AG09309 (cell line): ENCODE data around the gene MRPL12.

ENCODE experiments used
- DNase-seq: peaks from one replicate; pipeline ENCODE4 v3.0.0-alpha.2; 2010; ENCODE audit warnings: low read depth
- H3K4me3 ChIP-seq: 2 replicates; pipeline ENCODE4 v1.5.1; 2011; ENCODE audit warnings: mild to moderate bottlenecking, low read depth, low read length, moderate library complexity; ENCODE audit not compliant: control insufficient read depth
- CTCF ChIP-seq: IDR thresholded peaks from 2 replicates; pipeline ENCODE4 v1.5.1; 2011; ENCODE audit warnings: mild to moderate bottlenecking, low read depth, low read length, inconsistent platforms; ENCODE audit not compliant: insufficient read depth, control insufficient read depth; ENCODE audit errors: missing control alignments

The MRPL12 gene

GRCh38 chr17:81715872-81716673 is 12.9 kb downstream of the MRPL12 start:
- TF ChIP-seq CTCF = no peak
- no peak for DNase-seq
- no peak overlapping the region for H3K4me3 ChIP-seq

GRCh38 chr17:81716674-81716996 is 13.5 kb downstream of the MRPL12 start:
- no peak for DNase-seq
- TF ChIP-seq CTCF = no peak
- H3K4me3 ChIP-seq = no peak overlapping the region

- no peak for TF ChIP-seq CTCF
- no peak for DNase-seq
- no peak overlapping the region for H3K4me3 ChIP-seq
These were observed 14.0 kb downstream of the MRPL12 start for GRCh38 chr17:81717049-81717765.

GRCh38 chr17:81717766-81718089 is 14.6 kb downstream of the MRPL12 start:
- no peak for DNase-seq
- no peak overlapping the region for H3K4me3 ChIP-seq
- TF ChIP-seq CTCF = no peak

GRCh38 chr17:81719410-81720266 is 16.5 kb downstream of the MRPL12 start:
- no peak for DNase-seq
- TF ChIP-seq CTCF = no peak
- H3K4me3 ChIP-seq = no peak overlapping the region

GRCh38 chr17:81720267-81721071 is 17.3 kb downstream of the MRPL12 start:
- DNase-seq = no peak
- TF ChIP-seq CTCF = no peak
- H3K4me3 ChIP-seq = no peak overlapping the region
